ENCODE data around the gene LTBP1. TPM values are rescaled to one million over a fixed set of nuclear protein-coding genes. Genes with fewer than 3 reads are reported as not detected.

The LTBP1 gene
- total RNA-seq, 1 experiment from 2014 or later, result 28.5 TPM

- TF ChIP-seq, protein P1, sequence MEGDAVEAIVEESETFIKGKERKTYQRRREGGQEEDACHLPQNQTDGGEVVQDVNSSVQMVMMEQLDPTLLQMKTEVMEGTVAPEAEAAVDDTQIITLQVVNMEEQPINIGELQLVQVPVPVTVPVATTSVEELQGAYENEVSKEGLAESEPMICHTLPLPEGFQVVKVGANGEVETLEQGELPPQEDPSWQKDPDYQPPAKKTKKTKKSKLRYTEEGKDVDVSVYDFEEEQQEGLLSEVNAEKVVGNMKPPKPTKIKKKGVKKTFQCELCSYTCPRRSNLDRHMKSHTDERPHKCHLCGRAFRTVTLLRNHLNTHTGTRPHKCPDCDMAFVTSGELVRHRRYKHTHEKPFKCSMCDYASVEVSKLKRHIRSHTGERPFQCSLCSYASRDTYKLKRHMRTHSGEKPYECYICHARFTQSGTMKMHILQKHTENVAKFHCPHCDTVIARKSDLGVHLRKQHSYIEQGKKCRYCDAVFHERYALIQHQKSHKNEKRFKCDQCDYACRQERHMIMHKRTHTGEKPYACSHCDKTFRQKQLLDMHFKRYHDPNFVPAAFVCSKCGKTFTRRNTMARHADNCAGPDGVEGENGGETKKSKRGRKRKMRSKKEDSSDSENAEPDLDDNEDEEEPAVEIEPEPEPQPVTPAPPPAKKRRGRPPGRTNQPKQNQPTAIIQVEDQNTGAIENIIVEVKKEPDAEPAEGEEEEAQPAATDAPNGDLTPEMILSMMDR (conservative IDR thresholded peaks at IDR 0.05), result no peak
- WGBS (ENCODE audit: extremely low coverage, insufficient read length, low lambda C conversion rate), result no CpG with 5 or more reads among the region's 3 CpGs
These were observed 294.8 kb downstream of the LTBP1 start for GRCh38 chr2:33241581-33241980.

More at GRCh38 chr2:33241581-33241980, 294.8 kb downstream of the LTBP1 start:
- H2BK120ac ChIP-seq (ENCODE audit: low read depth, low read length, poor library complexity, severe bottlenecking), result no peak overlapping the region
- no peak overlapping the region for H4K91ac ChIP-seq (ENCODE audit: insufficient read length, low read depth, low read length)
- no peak overlapping the region for H2BK12ac ChIP-seq (ENCODE audit: insufficient read length, low read depth, low read length)
- no peaks in the 10 kb centered on the region for H3K79me1 ChIP-seq (ENCODE audit: insufficient read depth, low read depth, low read length, poor library complexity, severe bottlenecking)
- no peak overlapping the region for H4K8ac ChIP-seq (replicated peaks; ENCODE audit: insufficient read length, low read depth, low read length)
- no peak overlapping the region for H3K27ac ChIP-seq (ENCODE audit: insufficient read length, low read depth, low read length)
- no peaks in the 10 kb centered on the region for H3K23me2 ChIP-seq (ENCODE audit: insufficient read length, low read depth, low read length, poor library complexity, severe bottlenecking)
- H3K4me1 Mint-ChIP-seq, result no peaks in the 10 kb centered on the region
- no peak overlapping the region for H3K23ac ChIP-seq (ENCODE audit: insufficient read length, low read depth, low read length)
- H2AFZ ChIP-seq (ENCODE audit: low read length), result no peak overlapping the region
- no peaks in the 10 kb centered on the region for H3K4me1 ChIP-seq (ENCODE audit: insufficient read depth, low read length)
- no peak overlapping the region for H3K4ac ChIP-seq (ENCODE audit: low read depth, low read length)
- H3K27me3 ChIP-seq (ENCODE audit: insufficient read depth, low read length), result no peaks in the 10 kb centered on the region
- H3K9me3 ChIP-seq (ENCODE audit: control insufficient read depth, low read depth, low read length), result no peaks in the 10 kb centered on the region
- no peak overlapping the region for H3K18ac ChIP-seq (ENCODE audit: insufficient read length, low read depth, low read length)
- H2BK20ac ChIP-seq (ENCODE audit: low read depth, low read length, poor library complexity, severe bottlenecking), result no peak overlapping the region
- H3K36me3 Mint-ChIP-seq (ENCODE audit: insufficient read depth in 1 of 3, low read depth in 3 of 3), result no peaks in the 10 kb centered on the region
- H2AK5ac ChIP-seq (ENCODE audit: insufficient read length, low read length), result no peak overlapping the region
- no peaks in the 10 kb centered on the region for H3K9me3 Mint-ChIP-seq
- no peak overlapping the region for H4K5ac ChIP-seq (ENCODE audit: insufficient read length, low read depth, low read length)
- H3K4me2 ChIP-seq (ENCODE audit: insufficient read depth, insufficient read length, low read length), result no peak overlapping the region
- no peaks in the 10 kb centered on the region for H3K27me3 Mint-ChIP-seq (ENCODE audit: low read depth)
- no peaks in the 10 kb centered on the region for H3K79me2 ChIP-seq (ENCODE audit: insufficient read depth, low read length)
- no peak overlapping the region for H3K14ac ChIP-seq (ENCODE audit: insufficient read depth, low read length)
- no peaks in the 10 kb centered on the region for H4K20me1 ChIP-seq (ENCODE audit: control insufficient read depth, insufficient read depth, insufficient read length)
- no peak overlapping the region for H3K4me3 Mint-ChIP-seq
- no peak overlapping the region for H2BK5ac ChIP-seq (ENCODE audit: insufficient read length, low read length)
- no peak overlapping the region for H3K56ac ChIP-seq (ENCODE audit: insufficient read length, low read depth, low read length)
- no peak overlapping the region for H3K27ac Mint-ChIP-seq
- H3T11ph ChIP-seq (ENCODE audit: low read length), result no peak overlapping the region
- H3K9ac ChIP-seq (ENCODE audit: extremely low read depth, insufficient read length, low read length), result no peak overlapping the region
- DNase-seq, result no peak
- no peak overlapping the region for H2BK15ac ChIP-seq (ENCODE audit: low read depth, low read length)
